ENCODE results near the gene MEMO1.

Gene MEMO1

GRCh38 chr2:32002406-32002805, 8.4 kb downstream of the MEMO1 start:
- Histone ChIP-seq H3K9me3 (no peaks in the 10 kb centered on the region), H3K27ac (no peak overlapping the region), H3K27me3 (no peaks in the 10 kb centered on the region), H3K4me3 (ENCODE audit: low read depth in 1 of 2, low read length in 1 of 2) (no peak overlapping the region), H3K4me1 (ENCODE audit: control insufficient read depth in 1 of 2, insufficient read depth in 1 of 2, low read depth in 1 of 2, low read length in 1 of 2) (peaks cover 24 to 42% of the 10 kb centered on the region in 2 experiments), H3K36me3 (no peaks in the 10 kb centered on the region)
- TF ChIP-seq, protein P1, sequence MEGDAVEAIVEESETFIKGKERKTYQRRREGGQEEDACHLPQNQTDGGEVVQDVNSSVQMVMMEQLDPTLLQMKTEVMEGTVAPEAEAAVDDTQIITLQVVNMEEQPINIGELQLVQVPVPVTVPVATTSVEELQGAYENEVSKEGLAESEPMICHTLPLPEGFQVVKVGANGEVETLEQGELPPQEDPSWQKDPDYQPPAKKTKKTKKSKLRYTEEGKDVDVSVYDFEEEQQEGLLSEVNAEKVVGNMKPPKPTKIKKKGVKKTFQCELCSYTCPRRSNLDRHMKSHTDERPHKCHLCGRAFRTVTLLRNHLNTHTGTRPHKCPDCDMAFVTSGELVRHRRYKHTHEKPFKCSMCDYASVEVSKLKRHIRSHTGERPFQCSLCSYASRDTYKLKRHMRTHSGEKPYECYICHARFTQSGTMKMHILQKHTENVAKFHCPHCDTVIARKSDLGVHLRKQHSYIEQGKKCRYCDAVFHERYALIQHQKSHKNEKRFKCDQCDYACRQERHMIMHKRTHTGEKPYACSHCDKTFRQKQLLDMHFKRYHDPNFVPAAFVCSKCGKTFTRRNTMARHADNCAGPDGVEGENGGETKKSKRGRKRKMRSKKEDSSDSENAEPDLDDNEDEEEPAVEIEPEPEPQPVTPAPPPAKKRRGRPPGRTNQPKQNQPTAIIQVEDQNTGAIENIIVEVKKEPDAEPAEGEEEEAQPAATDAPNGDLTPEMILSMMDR (IDR thresholded peaks at IDR 0.05) = no peak

DNA sequence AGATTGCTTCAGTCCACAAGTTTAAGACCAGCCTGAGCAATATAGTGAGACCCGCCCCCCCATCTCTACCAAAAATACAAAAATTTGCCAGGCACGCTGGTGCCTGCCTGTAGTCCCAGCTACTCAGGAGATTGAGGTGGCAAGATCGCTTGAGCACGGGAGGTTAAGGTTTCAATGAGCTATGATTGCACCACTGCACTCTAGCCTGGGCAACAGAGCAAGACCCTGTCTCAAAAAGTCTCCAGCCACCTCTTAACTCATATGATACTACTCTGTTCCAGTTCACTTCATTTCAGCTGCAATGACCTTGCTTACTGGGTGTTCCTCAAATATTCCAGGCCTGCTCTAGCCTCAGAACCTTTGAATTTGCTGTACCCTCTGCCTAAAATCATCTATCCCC, 11.4 kb downstream of the MEMO1 start:
- Histone ChIP-seq H3K9me3 (no peaks in the 10 kb centered on the region), H3K27ac (peak overlapping the region; percentile 53), H3K27me3 (no peaks in the 10 kb centered on the region), H3K4me3 (ENCODE audit: low read depth in 1 of 2, low read length in 1 of 2) (no peak overlapping the region), H3K4me1 (ENCODE audit: control insufficient read depth in 1 of 2, insufficient read depth in 1 of 2, low read depth in 1 of 2, low read length in 1 of 2) (peaks cover 0 to 19% of the 10 kb centered on the region in 2 experiments), H3K36me3 (no peaks in the 10 kb centered on the region)
- TF ChIP-seq, protein P1 (IDR thresholded peaks at IDR 0.05) = no peak

GRCh38 chr2:31998731-31999383, 12.0 kb downstream of the MEMO1 start:
- TF ChIP-seq, protein P1 (IDR thresholded peaks at IDR 0.05) = no peak
- Histone ChIP-seq H3K27me3 (no peaks in the 10 kb centered on the region), H3K4me1 (ENCODE audit: control insufficient read depth in 1 of 2, insufficient read depth in 1 of 2, low read depth in 1 of 2, low read length in 1 of 2) (peaks cover 0 to 19% of the 10 kb centered on the region in 2 experiments), H3K9me3 (no peaks in the 10 kb centered on the region), H3K27ac (peak overlapping the region; percentile 53), H3K4me3 (ENCODE audit: low read depth in 1 of 2, low read length in 1 of 2) (no peak overlapping the region), H3K36me3 (no peaks in the 10 kb centered on the region)

DNA sequence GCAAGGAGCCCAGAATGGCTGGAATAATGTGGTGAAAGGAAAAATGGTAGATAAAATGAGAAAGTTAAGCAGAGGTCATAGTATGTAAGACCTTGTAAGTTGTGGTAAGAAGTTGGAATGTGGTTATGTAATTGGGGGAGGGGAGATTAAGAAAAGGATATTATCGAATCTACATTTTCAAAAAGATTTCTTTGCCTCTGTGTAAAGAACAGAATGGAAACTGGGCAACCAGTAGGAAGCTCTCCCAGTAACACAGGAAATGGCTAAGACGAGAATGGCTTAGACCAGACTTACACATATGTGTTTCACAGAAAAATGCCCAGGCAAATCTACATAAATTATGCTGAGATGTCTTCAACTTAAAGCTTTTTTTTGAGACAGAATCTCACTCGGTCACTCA, 13.2 kb downstream of the MEMO1 start:
- Histone ChIP-seq H3K27me3 (no peaks in the 10 kb centered on the region), H3K9me3 (no peaks in the 10 kb centered on the region), H3K36me3 (no peaks in the 10 kb centered on the region), H3K4me3 (ENCODE audit: low read depth in 1 of 2, low read length in 1 of 2) (no peak overlapping the region), H3K4me1 (ENCODE audit: control insufficient read depth in 1 of 2, insufficient read depth in 1 of 2, low read depth in 1 of 2, low read length in 1 of 2) (peaks cover 0 to 16% of the 10 kb centered on the region in 2 experiments), H3K27ac (peak overlapping the region; percentile 44)
- TF ChIP-seq, protein P1 (IDR thresholded peaks at IDR 0.05) = no peak

DNA sequence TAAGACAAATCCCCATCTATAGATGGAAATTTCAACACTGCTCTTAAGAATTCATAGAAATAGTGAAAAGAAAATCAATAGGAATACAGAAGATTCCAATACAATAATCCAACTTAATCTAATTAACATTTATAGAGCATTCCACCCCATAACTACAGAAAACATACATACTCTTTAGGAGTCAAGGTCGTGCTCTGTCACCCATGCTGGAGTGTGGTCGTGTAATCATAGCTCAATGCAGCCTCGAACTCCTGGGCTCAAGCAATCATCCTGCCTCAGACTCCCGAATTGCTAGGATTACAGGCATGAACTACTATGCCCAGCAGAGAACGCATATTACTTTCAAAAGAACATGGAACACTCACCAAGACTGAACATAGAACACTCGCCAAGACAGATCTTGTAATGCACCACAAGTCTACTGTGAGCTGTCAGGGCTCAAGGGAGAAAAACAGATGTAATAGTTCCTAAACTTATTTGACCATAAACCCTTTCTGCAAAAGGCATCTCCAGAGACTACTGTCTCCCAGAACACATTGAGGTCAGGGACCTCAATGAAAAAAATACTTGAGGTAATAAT, 14.1 kb downstream of the MEMO1 start:
- no peaks in the 10 kb centered on the region for H3K27me3 ChIP-seq
- H3K36me3 ChIP-seq = no peaks in the 10 kb centered on the region
- TF ChIP-seq, protein P1 (IDR thresholded peaks at IDR 0.05) = no peak
- H3K4me3 ChIP-seq (ENCODE audit: low read depth in 1 of 2, low read length in 1 of 2) = no peak overlapping the region
- H3K9me3 ChIP-seq = no peaks in the 10 kb centered on the region
- peak overlapping the region; percentile 9 for H3K27ac ChIP-seq
- peaks cover 0 to 11% of the 10 kb centered on the region in 2 experiments for H3K4me1 ChIP-seq (ENCODE audit: control insufficient read depth in 1 of 2, insufficient read depth in 1 of 2, low read depth in 1 of 2, low read length in 1 of 2)

Measured in neutrophil (primary cell).